A549 (cell line): Measurements from ENCODE around the gene PPP1R1B. TPM values are rescaled to one million over a fixed set of nuclear protein-coding genes. Genes with fewer than 3 reads are reported as not detected.

Experiments
- ATAC-seq, 2 experiments: fragments of 200-7000 bp in 1 of 2; fragments of >200 bp in 1 of 2; cut with Nextera tagmentation in 1 of 2; cut with Tn5 transposase in 1 of 2; 3 replicates each; pipeline versions ENCODE4 v1.8.0 to v1.9.1; 2018 to 2020; ENCODE audit warnings: mild to moderate bottlenecking in 1 of 2, moderate library complexity in 1 of 2
- CTCF ChIA-PET: fragments of 300-600 bp; sonication (Branson Sonifier 250); formaldehyde crosslinking; extraction: SDS; loops from one replicate; lab custom pipeline; 2021; ENCODE audit warnings: antibody characterized with exemption, inconsistent platforms; lab: Yijun Ruan, JAX
- POLR2A ChIA-PET: fragments of 350-600 bp; formaldehyde crosslinking; extraction: SDS; loops from one replicate; lab custom pipeline; 2021; ENCODE audit warnings: antibody characterized with exemption, inconsistent platforms; lab: Yijun Ruan, JAX
- DNase-seq, 2 experiments: peaks; one replicate each; pipeline versions ENCODE4 v3.0.0 to v3.0.0-alpha.2; 2011 to 2016; ENCODE audit warnings: low read depth in 1 of 2, low spot score in 1 of 2
- FAIRE-seq: peaks from 2 replicates; lab custom pipeline; 2011; peaks lifted over from hg19 to GRCh38; lab: Jason Lieb, UNC
- H3K27ac ChIP-seq, 2 experiments: fragments of >200 bp; sonication (Bioruptor Twin); formaldehyde crosslinking; 3 replicates each; pipeline ENCODE4 v1.5.1; 2016 to 2017
- H3K4me1 ChIP-seq: fragments of >200 bp; sonication (Bioruptor Twin); formaldehyde crosslinking; 3 replicates; pipeline ENCODE4 v1.6.1; 2016
- H3K4me2 ChIP-seq: fragments of >200 bp; sonication (Bioruptor Twin); formaldehyde crosslinking; 3 replicates; pipeline ENCODE4 v1.6.1; 2016
- H3K4me3 ChIP-seq: fragments of >200 bp; sonication (Bioruptor Twin); formaldehyde crosslinking; 3 replicates; pipeline ENCODE4 v1.5.1; 2016
- H3K9me3 ChIP-seq: fragments of >200 bp; sonication (Bioruptor Twin); formaldehyde crosslinking; 3 replicates; pipeline ENCODE4 v1.6.1; 2016
- ATOH8 ChIP-seq: fragments of 250-450 bp; sonication (Bioruptor Pico); IDR thresholded peaks from 2 replicates; pipeline ENCODE4 v1.5.0; 2020; ENCODE audit warnings: low read depth, mild to moderate bottlenecking, moderate library complexity
- BCL3 ChIP-seq: fragments of >200 bp; sonication (Bioruptor Twin); formaldehyde crosslinking; IDR thresholded peaks from 3 replicates; pipeline ENCODE4 v1.6.1; 2016
- BHLHE40 ChIP-seq: IDR thresholded peaks from 2 replicates; pipeline ENCODE4 v1.6.1; 2012; ENCODE audit warnings: low read depth, low read length, inconsistent platforms
- CBX2 ChIP-seq: fragments of 200-600 bp; sonication (generic); IDR thresholded peaks from 2 replicates; pipeline ENCODE4 v1.6.1; 2016; ENCODE audit warnings: low read depth, mild to moderate bottlenecking, borderline replicate concordance
- CEBPB ChIP-seq, 2 experiments: fragments of >200 bp in 1 of 2; sonication (Bioruptor Twin) in 1 of 2; formaldehyde crosslinking in 1 of 2; IDR thresholded peaks; 2 replicates each; pipeline ENCODE4 v1.6.1; 2012 to 2016
- CTCF ChIP-seq: fragments of >200 bp; sonication (Bioruptor Twin); formaldehyde crosslinking; IDR thresholded peaks from 3 replicates; pipeline ENCODE4 v1.5.1; 2016
- FOXS1 ChIP-seq: fragments of 250-450 bp; sonication (Bioruptor Pico); IDR thresholded peaks from 2 replicates; pipeline ENCODE4 v1.5.0; 2020; ENCODE audit warnings: mild to moderate bottlenecking, moderate library complexity
- HEYL ChIP-seq: fragments of 250-450 bp; sonication (Bioruptor Pico); IDR thresholded peaks from 2 replicates; pipeline ENCODE4 v1.8.0; 2021; ENCODE audit warnings: mild to moderate bottlenecking, moderate library complexity
- HOXB13 ChIP-seq: fragments of 250-450 bp; sonication (Bioruptor Pico); IDR thresholded peaks from 2 replicates; pipeline ENCODE4 v1.5.0; 2020; ENCODE audit warnings: low read depth, mild to moderate bottlenecking, moderate library complexity
- JUN ChIP-seq, 2 experiments: fragments of >200 bp; sonication (Bioruptor Twin); formaldehyde crosslinking; IDR thresholded peaks; 2 replicates in 1 of 2; 3 replicates in 1 of 2; pipeline ENCODE4 v1.6.1; 2016 to 2017
- KDM1A ChIP-seq: fragments of 200-600 bp; sonication (generic); IDR thresholded peaks from 2 replicates; pipeline ENCODE4 v1.6.1; 2016; ENCODE audit warnings: low read depth, mild to moderate bottlenecking
- KDM5A ChIP-seq: fragments of 200-600 bp; sonication (generic); IDR thresholded peaks from 2 replicates; pipeline ENCODE4 v1.6.1; 2016; ENCODE audit warnings: antibody characterized with exemption, mild to moderate bottlenecking
- MAX ChIP-seq: IDR thresholded peaks from 2 replicates; pipeline ENCODE4 v1.6.1; 2012
- MAZ ChIP-seq: fragments of 150-350 bp; IDR thresholded peaks from 2 replicates; pipeline ENCODE4 v1.6.1; 2014; ENCODE audit warnings: antibody characterized with exemption, low read depth, low read length, borderline replicate concordance
- MYC ChIP-seq: IDR thresholded peaks from 2 replicates; pipeline ENCODE4 v1.6.1; 2012; ENCODE audit warnings: mild to moderate bottlenecking, inconsistent platforms, low read length, improper control_type of control experiment, borderline replicate concordance
- NPAS2 ChIP-seq: fragments of 250-450 bp; sonication (Bioruptor Pico); IDR thresholded peaks from 2 replicates; pipeline ENCODE4 v1.8.0; 2022; ENCODE audit warnings: mild to moderate bottlenecking, moderate library complexity, borderline replicate concordance
- PHF8 ChIP-seq: fragments of 200-600 bp; sonication (generic); IDR thresholded peaks from 2 replicates; pipeline ENCODE4 v1.6.1; 2016; ENCODE audit warnings: low read depth, mild to moderate bottlenecking, antibody characterized with exemption, moderate library complexity, borderline replicate concordance
- RAD21 ChIP-seq, 2 experiments: fragments of >200 bp in 1 of 2; sonication (Bioruptor Twin) in 1 of 2; formaldehyde crosslinking in 1 of 2; IDR thresholded peaks in 1 of 2; conservative IDR thresholded peaks in 1 of 2; 2 replicates in 1 of 2; 3 replicates in 1 of 2; pipeline ENCODE4 v1.6.1; 2012 to 2018; ENCODE audit warnings: inconsistent platforms in 1 of 2
- RFX5 ChIP-seq: fragments of 450-650 bp; IDR thresholded peaks from 2 replicates; pipeline ENCODE4 v1.7.1; 2014; ENCODE audit warnings: antibody characterized with exemption, mild to moderate bottlenecking, moderate library complexity
- SMC3 ChIP-seq: fragments of >200 bp; sonication (Bioruptor Twin); formaldehyde crosslinking; IDR thresholded peaks from 3 replicates; pipeline ENCODE4 v1.6.1; 2018; ENCODE audit warnings: inconsistent platforms
- TFCP2L1 ChIP-seq: fragments of 250-450 bp; sonication (Bioruptor Pico); IDR thresholded peaks from 2 replicates; pipeline ENCODE4 v1.5.0; 2021; ENCODE audit warnings: mild to moderate bottlenecking
- ZFP36 ChIP-seq: fragments of 450-650 bp; IDR thresholded peaks from 2 replicates; pipeline ENCODE4 v1.6.1; 2014; ENCODE audit warnings: borderline replicate concordance; ENCODE audit not compliant: partially characterized antibody
- ZNF302 ChIP-seq: fragments of 250-450 bp; sonication (Bioruptor Pico); IDR thresholded peaks from 2 replicates; pipeline ENCODE4 v1.9.0; 2021; ENCODE audit warnings: inconsistent platforms, mild to moderate bottlenecking, moderate library complexity
- WGBS: methylation state at CpG from one replicate; pipeline ENCODE4 v1.1.6; 2017; ENCODE audit errors: missing lambda C conversion rate; 5-methylcytosine and 5-hydroxymethylcytosine counted together
- polyA plus RNA-seq, 4 experiments: library from polyadenylated mRNA; depleted of rRNA in 3 of 4; stranded (reverse); fragments of >200 nt; fragmentation: RNase III in 1 of 4; extraction: RNeasy Plus Mini Kit Qiagen cat#74134 plus additional on column Dnase treatment in 1 of 4; gene quantifications; 2 replicates in 3 of 4; 3 replicates in 1 of 4; pipeline ENCODE4 v1.2.3, GENCODE V29; 2011 to 2017
- TF ChIP-seq, protein P1 (sequence below): IDR thresholded peaks from 2 replicates; pipeline ENCODE4 v1.6.1; 2012; ENCODE audit warnings: low read depth, borderline replicate concordance

PPP1R1B gene
- polyA plus RNA-seq, 2 of the 4 experiments (the other 2 are of a cell fraction): 0.10 TPM; not detected in 1

DNA sequence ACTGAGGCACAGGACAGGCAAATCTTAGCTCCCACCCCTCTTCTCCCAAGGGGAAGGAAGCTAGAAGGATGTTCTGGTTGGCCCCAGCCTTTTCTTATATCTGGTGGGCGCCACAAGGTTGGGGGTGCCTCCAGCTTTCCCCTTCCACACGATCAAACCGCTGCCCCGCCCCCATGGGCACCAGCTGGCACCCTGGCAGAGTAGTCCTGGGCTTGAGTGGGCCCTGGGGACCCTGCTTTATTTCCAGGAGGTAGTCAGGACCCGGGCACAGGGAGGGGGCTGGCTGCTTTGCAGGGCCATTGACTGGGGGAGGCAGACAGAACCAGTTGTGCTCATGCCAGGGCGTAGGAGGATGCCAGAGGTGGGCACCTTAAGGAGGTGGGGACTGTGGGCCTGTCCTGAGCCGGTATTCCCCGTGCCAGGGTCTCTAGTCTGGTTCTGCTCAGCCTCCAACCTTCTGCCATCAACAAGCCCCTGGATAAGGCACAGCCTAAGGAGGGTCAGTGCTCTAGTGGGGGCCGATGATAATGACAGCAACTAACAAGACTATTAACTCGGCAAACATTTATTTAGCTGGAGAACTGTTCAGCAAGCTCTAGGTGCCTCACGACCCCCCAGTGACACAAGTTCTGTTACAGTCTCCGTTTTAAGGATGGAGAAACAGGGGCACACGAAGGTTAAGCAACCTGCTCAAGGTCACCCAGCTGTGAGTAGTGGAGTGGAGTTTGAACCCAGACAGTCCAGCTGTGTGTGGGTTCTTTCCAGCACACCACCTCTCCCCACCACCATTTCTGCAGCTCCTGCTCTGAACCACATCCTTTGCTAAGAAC lies 7.6 kb upstream of the PPP1R1B start:
- H3K9me3 ChIP-seq: no peaks in the 10 kb centered on the region
- peak overlapping the region; percentile 89 to 92 for H3K27ac ChIP-seq
- 65% methylated on average over 13 of the region's 13 CpGs for WGBS
- H3K4me1 ChIP-seq: peaks cover 13% of the 10 kb centered on the region
- ChIA-PET CTCF (interaction anchor here (1.1 to 58.8 kb wide), 10 partner anchors 2 to 413 kb away, joined by 3 to 1581 read pairs (median 168); partner anchors contain the start of genes ERBB2, MIEN1, NEUROD2 and PGAP3), POLR2A (interaction anchor here (0.6 to 1.5 kb wide), 4 partner anchors 31 to 361 kb away, joined by 3 to 4 read pairs (median 3); partner anchors contain the start of genes PGAP3 and PSMD3)
- FAIRE-seq (no peak), ATAC-seq (no peak), DNase-seq (no peak)
- TF ChIP-seq RFX5: no peak
- TF ChIP-seq CBX2: no peak
- no peak for TF ChIP-seq HOXB13 (CRISPR knock-in tag)
- TF ChIP-seq ZNF302 (CRISPR knock-in tag): no peak
- no peak for TF ChIP-seq FOXS1 (CRISPR knock-in tag)
- TF ChIP-seq BHLHE40: no peak
- TF ChIP-seq KDM1A: no peak
- TF ChIP-seq ATOH8 (CRISPR knock-in tag): no peak
- no peak for TF ChIP-seq MYC
- no peak for TF ChIP-seq CEBPB (IDR thresholded peaks at IDR 0.05)
- TF ChIP-seq, protein P1, sequence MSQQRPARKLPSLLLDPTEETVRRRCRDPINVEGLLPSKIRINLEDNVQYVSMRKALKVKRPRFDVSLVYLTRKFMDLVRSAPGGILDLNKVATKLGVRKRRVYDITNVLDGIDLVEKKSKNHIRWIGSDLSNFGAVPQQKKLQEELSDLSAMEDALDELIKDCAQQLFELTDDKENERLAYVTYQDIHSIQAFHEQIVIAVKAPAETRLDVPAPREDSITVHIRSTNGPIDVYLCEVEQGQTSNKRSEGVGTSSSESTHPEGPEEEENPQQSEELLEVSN: no peak
- no peak for TF ChIP-seq HEYL (CRISPR knock-in tag)
- no peak for TF ChIP-seq PHF8
- peak overlapping the region; percentile 78; the same call in 2 of the 3 replicates for H3K4me3 ChIP-seq
- peak overlapping the region; percentile 94 for H3K4me2 ChIP-seq

DNA sequence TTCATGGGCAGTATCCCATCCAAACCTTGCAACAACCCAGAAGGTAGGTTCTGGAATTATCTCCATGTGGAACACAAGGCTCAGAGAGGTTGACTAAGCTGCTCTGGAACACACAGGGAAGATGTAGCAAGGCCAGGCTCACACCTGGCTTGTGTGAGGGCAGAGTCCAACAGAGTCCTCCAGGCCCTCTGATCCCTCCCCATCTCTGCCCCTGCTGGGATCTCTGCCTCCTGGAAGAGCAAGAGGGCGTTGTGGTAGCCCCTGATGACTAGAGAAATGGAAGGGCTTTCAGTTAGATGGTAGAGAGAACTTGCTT lies 7.0 kb upstream of the PPP1R1B start:
- H3K9me3 ChIP-seq: no peaks in the 10 kb centered on the region
- no peak overlapping the region for H3K27ac ChIP-seq
- H3K4me3 ChIP-seq: no peak overlapping the region
- no peak for DNase-seq
- TF ChIP-seq ZFP36 (peak; percentile 32), RAD21 (conservative IDR thresholded peaks at IDR 0.05 in 1 of 2, IDR thresholded peaks at IDR 0.05 in 1 of 2) (no peak), FOXS1 (CRISPR knock-in tag) (no peak)
- 40% methylated on average over 1 of the region's 1 CpG for WGBS
- FAIRE-seq: no peak
- peaks cover 13% of the 10 kb centered on the region for H3K4me1 ChIP-seq
- H3K4me2 ChIP-seq: no peak overlapping the region
- CTCF ChIA-PET: interaction anchor here (0.6 to 58.8 kb wide), 11 partner anchors 3 to 413 kb away, joined by 3 to 1581 read pairs (median 118); partner anchors contain the start of genes ERBB2, MIEN1, NEUROD2 and PGAP3
- ATAC-seq: no peak
- POLR2A ChIA-PET: interaction anchor here (0.6 to 1.5 kb wide), 3 partner anchors 30 to 361 kb away, joined by 3 read pairs; partner anchors contain the start of gene PSMD3

DNA sequence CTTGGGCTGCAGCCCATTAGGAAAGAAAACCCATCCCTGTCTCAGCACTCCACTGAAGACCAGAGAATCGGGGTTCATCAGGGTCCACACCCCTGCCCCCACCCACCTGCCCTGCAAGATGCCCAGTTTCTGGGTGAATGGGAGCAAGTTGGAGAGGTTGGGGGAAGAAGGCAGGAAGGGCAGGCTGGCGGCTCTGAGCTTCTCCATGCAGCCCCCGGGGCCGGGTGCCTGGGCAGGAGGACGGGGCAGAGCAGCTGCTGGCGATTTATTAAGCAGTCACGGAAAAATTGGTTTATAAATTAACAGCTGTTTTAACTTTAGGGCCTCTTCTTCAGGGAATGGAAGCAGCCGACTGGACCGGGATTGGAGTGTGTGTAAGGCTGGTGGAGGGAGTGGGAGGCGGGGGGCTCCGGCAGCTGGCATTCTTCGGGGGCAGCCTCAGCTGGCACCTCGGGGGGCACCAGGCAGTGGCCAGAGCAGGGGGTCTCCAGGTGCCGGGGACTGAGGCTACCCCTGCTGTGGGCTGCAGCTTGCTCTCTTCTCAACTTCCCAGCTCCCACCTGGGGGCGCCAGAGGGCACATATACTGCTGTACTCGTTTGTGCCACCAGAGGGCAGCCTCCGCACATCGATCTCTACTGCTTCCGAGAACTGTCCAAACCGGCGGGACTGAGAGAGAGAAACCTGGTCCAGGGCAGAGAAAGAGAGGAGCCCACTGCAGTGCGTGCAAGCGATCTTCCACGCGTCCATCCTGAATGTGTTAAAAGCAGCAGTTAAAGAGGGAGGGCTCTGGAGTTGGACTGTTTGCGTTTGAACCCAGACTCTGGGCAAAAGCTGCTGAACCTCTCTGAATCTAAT lies 5.0 kb upstream of the PPP1R1B start:
- peak; percentile 86 to 94 for DNase-seq
- H3K9me3 ChIP-seq: no peaks in the 10 kb centered on the region
- H3K4me2 ChIP-seq: peak overlapping the region; percentile 77
- H3K4me3 ChIP-seq: peak overlapping the region; percentile 12; the same call in 1 of the 3 replicates
- 0 out of 6 replicates have a peak overlapping the region, but pooled peaks of 1 of the 2 experiments have one; percentile 5 for H3K27ac ChIP-seq
- ChIA-PET CTCF (interaction anchor here (0.5 to 58.8 kb wide), 69 partner anchors 5 to 1241 kb away, joined by 3 to 1581 read pairs (median 5); partner anchors contain the start of genes ERBB2, GSDMA, MED1 and MIEN1), POLR2A (interaction anchor here (0.6 to 0.7 kb wide), 4 partner anchors 16 to 108 kb away, joined by 3 to 5 read pairs (median 4); no protein-coding TSS in a partner anchor)
- WGBS: 11% methylated on average over 24 of the region's 26 CpGs
- peaks cover 15% of the 10 kb centered on the region for H3K4me1 ChIP-seq
- peak; percentile 44 to 77 for ATAC-seq
- peak; percentile 88 for FAIRE-seq
- 0 out of 5 replicates have a peak, but pooled peaks of 1 of the 2 experiments have one; percentile 23 for TF ChIP-seq JUN (IDR thresholded peaks at IDR 0.05)
- peak; percentile 98 for TF ChIP-seq SMC3
- no peak for TF ChIP-seq NPAS2 (CRISPR knock-in tag)
- 0 out of 2 replicates have a peak, but pooled peaks have one; percentile 45 for TF ChIP-seq MAZ
- TF ChIP-seq KDM5A: no peak
- TF ChIP-seq TFCP2L1: no peak
- TF ChIP-seq BCL3: no peak
- peak; percentile 40; the same call in 1 of the 2 replicates for TF ChIP-seq MAX
- peak; percentile 100 for TF ChIP-seq CTCF
- TF ChIP-seq PHF8: no peak
